ENCODE data around the gene C6orf89.

DNA sequence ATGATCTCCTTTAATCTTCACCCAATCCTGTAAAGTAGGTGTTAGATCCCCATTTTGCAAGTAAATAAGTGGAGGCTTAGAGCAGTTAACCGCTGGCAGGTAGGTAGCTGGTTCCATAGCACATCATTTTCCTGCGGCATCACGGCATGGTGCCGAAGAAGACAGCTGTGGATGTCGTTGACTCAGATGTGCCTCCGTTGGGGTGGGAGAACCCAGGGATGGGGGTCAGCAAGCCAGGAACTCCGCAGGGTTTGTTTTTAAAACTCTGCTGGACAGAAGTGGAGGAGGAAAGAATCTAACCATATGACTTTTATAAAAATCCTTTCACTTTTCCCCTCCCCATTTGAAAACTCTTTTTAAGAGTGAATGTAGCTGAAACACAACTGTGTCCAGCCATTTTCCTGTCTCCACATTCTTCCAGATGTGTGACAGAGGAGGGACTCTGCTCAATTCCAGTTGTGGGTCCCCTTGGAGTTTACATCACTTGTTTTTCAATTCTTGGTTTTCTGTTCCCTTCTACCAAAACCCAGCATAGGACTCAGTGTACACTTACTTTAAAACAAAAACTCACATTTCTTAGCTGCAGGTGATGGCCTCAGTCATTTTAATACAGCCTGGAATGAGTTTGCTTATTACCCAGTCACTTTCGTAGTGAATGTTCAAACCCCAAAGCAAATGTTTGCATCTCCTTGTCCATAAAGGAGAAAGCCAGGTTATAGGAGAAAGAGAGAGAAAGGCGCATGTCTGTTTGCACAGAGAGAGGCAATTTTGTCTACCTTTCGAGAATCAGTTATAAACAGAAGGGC lies 41.2 kb downstream of the C6orf89 start:
- no peak for TF ChIP-seq TAF1 (IDR thresholded peaks at IDR 0.05; ENCODE audit: low read depth, low read length)
- no peak for TF ChIP-seq POLR2A (IDR thresholded peaks at IDR 0.05; ENCODE audit: low read depth, low read length)
- no peak for TF ChIP-seq PAX5 (IDR thresholded peaks at IDR 0.05; ENCODE audit: insufficient read depth, low read length, severe bottlenecking)
- no peak for TF ChIP-seq POLR2AphosphoS5 (IDR thresholded peaks at IDR 0.05; ENCODE audit: low read depth, low read length)
- TF ChIP-seq SPI1 (IDR thresholded peaks at IDR 0.05; ENCODE audit: low read depth, low read length) = no peak
- no peak for TF ChIP-seq POU2F2 (IDR thresholded peaks at IDR 0.05; ENCODE audit: low read depth, low read length)
